Measurements from ENCODE around the gene MRPL4. TPM values are rescaled to one million over a fixed set of nuclear protein-coding genes. Genes with fewer than 3 reads are reported as not detected.
A peak's percentile ranks its signal among the peaks of the same experiment; 100 is the strongest.

MRPL4 gene
- total and polyA plus RNA-seq, 2 of the 13 experiments (the other 11 are each of a cell fraction or from before 2014, with no cell fraction given) = 40.6 to 42.5 TPM

GRCh38 chr19:10270616-10271394, 18.8 kb downstream of the MRPL4 start, which contains the start of gene ICAM1 (continued):
- peak in 1 of 2 experiments; percentile 57; a peak in 2 of 4 replicates for TF ChIP-seq EP300 (IDR thresholded peaks at IDR 0.05; ENCODE audit: low read depth in 2 of 2, low read length in 2 of 2)
- peak; percentile 85 for TF ChIP-seq EP300 (CRISPR knock-in tag; IDR thresholded peaks at IDR 0.05; ENCODE audit: borderline replicate concordance)
- peak; percentile 80 for TF ChIP-seq BCL6 (CRISPR knock-in tag; IDR thresholded peaks at IDR 0.05)
- TF ChIP-seq ZNF496 (CRISPR knock-in tag; IDR thresholded peaks at IDR 0.05; ENCODE audit: insufficient replicate concordance) = no peak
- 0 out of 2 replicates have a peak, but pooled peaks have one; percentile 48 for TF ChIP-seq ZBTB20 (CRISPR knock-in tag; IDR thresholded peaks at IDR 0.05; ENCODE audit: borderline replicate concordance, low read depth)
- peak; percentile 84 for TF ChIP-seq CSRNP1 (CRISPR knock-in tag; IDR thresholded peaks at IDR 0.05)
- no peak for TF ChIP-seq ZNF773 (CRISPR knock-in tag; IDR thresholded peaks at IDR 0.05; ENCODE audit: borderline replicate concordance)
- TF ChIP-seq ELF4 (CRISPR knock-in tag; IDR thresholded peaks at IDR 0.05; ENCODE audit: borderline replicate concordance) = peak; percentile 95
- 0 out of 2 replicates have a peak, but pooled peaks have one; percentile 15 for TF ChIP-seq ZNF780A (CRISPR knock-in tag; IDR thresholded peaks at IDR 0.05)
- TF ChIP-seq ZNF44 (CRISPR knock-in tag; IDR thresholded peaks at IDR 0.05) = no peak
- no peak for TF ChIP-seq ZBTB40 (IDR thresholded peaks at IDR 0.05)
- TF ChIP-seq ZBTB40 (CRISPR knock-in tag; IDR thresholded peaks at IDR 0.05) = peak; percentile 92
- peak; percentile 99 for TF ChIP-seq TFE3 (CRISPR knock-in tag; IDR thresholded peaks at IDR 0.05)
- TF ChIP-seq ZNF652 (CRISPR knock-in tag; IDR thresholded peaks at IDR 0.05; ENCODE audit: borderline replicate concordance, low read depth) = peak; percentile 27; the same call in 1 of the 2 replicates
- 0 out of 2 replicates have a peak, but pooled peaks have one; percentile 18 for TF ChIP-seq ZNF367 (CRISPR knock-in tag; IDR thresholded peaks at IDR 0.05; ENCODE audit: borderline replicate concordance)
- TF ChIP-seq ZNF569 (CRISPR knock-in tag; IDR thresholded peaks at IDR 0.05; ENCODE audit: borderline replicate concordance) = no peak

All from HepG2 (cell line).